Tibial nerve (tissue), 4 donors: Measurements from ENCODE around the gene BTBD9. TPM values are rescaled to one million over a fixed set of nuclear protein-coding genes. Genes with fewer than 3 reads are reported as not detected.

Experiments
- DNase-seq, 2 donors: peaks; one replicate each; pipeline ENCODE4 v3.0.0-alpha.2; 2019; ENCODE audit warnings: low spot score in 2 of 2
- H3K27ac ChIP-seq, 4 donors: fragments of 200-600 bp; sonication (generic) in 3 of 4; one replicate each; pipeline ENCODE4 v1.5.1; 2017 to 2019; ENCODE audit warnings: mild to moderate bottlenecking in 1 of 4
- H3K27me3 ChIP-seq, 2 donors: fragments of 200-600 bp; sonication (generic) in 1 of 2; one replicate each; pipeline versions ENCODE4 v1.5.1 to v1.6.0; 2017 to 2019
- H3K36me3 ChIP-seq, 3 donors: fragments of 200-600 bp; sonication (generic); one replicate each; pipeline ENCODE4 v1.5.1; 2018 to 2019
- H3K4me1 ChIP-seq, 4 donors: fragments of 200-600 bp; sonication (generic) in 3 of 4; one replicate each; pipeline ENCODE4 v1.5.1; 2017 to 2019
- H3K4me3 ChIP-seq, 4 donors: fragments of 200-600 bp; sonication (generic) in 3 of 4; one replicate each; pipeline ENCODE4 v1.5.1; 2017 to 2019; ENCODE audit warnings: mild to moderate bottlenecking in 1 of 4, moderate library complexity in 1 of 4
- H3K9me3 ChIP-seq, 4 donors: fragments of 200-600 bp; sonication (generic) in 3 of 4; one replicate each; pipeline ENCODE4 v1.5.1; 2017 to 2019
- EP300 ChIP-seq, 2 donors: sonication (generic); formaldehyde crosslinking; IDR thresholded peaks; one replicate each; pipeline ENCODE4 v1.6.1; 2017; ENCODE audit warnings: antibody characterized with exemption in 2 of 2, mild to moderate bottlenecking in 1 of 2
- POLR2A ChIP-seq, 2 donors: fragments of 450-650 bp; IDR thresholded peaks; one replicate each; pipeline ENCODE4 v1.6.1; 2017; ENCODE audit warnings: antibody characterized with exemption in 2 of 2, mild to moderate bottlenecking in 2 of 2, moderate library complexity in 2 of 2
- WGBS, 2 donors: methylation state at CpG; one replicate each; pipeline ENCODE4 v1.1.5; 2018; 5-methylcytosine and 5-hydroxymethylcytosine counted together
- total RNA-seq, 4 donors: library from RNA; depleted of rRNA; stranded (reverse); fragments of >200 nt; gene quantifications; one replicate each; pipeline ENCODE4 v1.1.0, GENCODE V29; 2016
- TF ChIP-seq, protein P1 (sequence below), 5 experiments: fragments of 200-600 bp in 3 of 5; fragments of 450-650 bp in 2 of 5; sonication (generic) in 3 of 5; IDR thresholded peaks; one replicate each; pipeline ENCODE4 v1.5.1; 2016 to 2019; ENCODE audit warnings: antibody characterized with exemption in 5 of 5, mild to moderate bottlenecking in 3 of 5, moderate library complexity in 2 of 5

The BTBD9 gene
- total RNA-seq, 4 donors from 2014 or later: 7.5 to 23.9 (median 10.7) TPM

DNA sequence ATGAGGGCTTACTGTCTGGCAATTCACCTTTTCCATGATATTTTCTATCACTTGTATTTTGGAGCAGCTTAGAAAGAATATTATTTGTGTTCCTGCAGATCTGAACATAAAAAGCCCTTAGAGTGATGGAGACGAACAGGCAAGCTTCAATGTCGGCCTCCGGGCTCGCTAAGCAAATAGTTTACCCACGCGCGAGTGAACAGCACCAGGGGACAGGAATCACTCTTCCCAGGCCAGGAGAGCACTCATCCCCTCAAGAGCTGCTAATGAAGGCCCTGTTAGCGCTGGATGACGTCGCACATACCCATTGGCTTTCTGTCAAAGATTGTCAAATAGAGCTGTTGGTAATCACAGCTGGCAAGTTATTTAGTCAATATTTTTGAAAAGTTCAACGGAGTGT, 424.5 kb downstream of the BTBD9 start:
- WGBS, 2 donors: 54 to 60% methylated on average over 11 of the region's 11 CpGs
- H3K9me3 ChIP-seq: no peaks in the 10 kb centered on the region
- no peak for DNase-seq
- peaks cover 0 to 39% (median 17%) of the 10 kb centered on the region in 4 donors for H3K4me1 ChIP-seq
- TF ChIP-seq EP300 (IDR thresholded peaks at IDR 0.05) (no peak), POLR2A (IDR thresholded peaks at IDR 0.05) (no peak)
- TF ChIP-seq, protein P1, sequence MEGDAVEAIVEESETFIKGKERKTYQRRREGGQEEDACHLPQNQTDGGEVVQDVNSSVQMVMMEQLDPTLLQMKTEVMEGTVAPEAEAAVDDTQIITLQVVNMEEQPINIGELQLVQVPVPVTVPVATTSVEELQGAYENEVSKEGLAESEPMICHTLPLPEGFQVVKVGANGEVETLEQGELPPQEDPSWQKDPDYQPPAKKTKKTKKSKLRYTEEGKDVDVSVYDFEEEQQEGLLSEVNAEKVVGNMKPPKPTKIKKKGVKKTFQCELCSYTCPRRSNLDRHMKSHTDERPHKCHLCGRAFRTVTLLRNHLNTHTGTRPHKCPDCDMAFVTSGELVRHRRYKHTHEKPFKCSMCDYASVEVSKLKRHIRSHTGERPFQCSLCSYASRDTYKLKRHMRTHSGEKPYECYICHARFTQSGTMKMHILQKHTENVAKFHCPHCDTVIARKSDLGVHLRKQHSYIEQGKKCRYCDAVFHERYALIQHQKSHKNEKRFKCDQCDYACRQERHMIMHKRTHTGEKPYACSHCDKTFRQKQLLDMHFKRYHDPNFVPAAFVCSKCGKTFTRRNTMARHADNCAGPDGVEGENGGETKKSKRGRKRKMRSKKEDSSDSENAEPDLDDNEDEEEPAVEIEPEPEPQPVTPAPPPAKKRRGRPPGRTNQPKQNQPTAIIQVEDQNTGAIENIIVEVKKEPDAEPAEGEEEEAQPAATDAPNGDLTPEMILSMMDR (IDR thresholded peaks at IDR 0.05): no peak
- peak overlapping the region in 1 of 4 donors; percentile 11 for H3K27ac ChIP-seq
- H3K4me3 ChIP-seq: no peak overlapping the region
- H3K27me3 ChIP-seq: no peaks in the 10 kb centered on the region
- no peaks in the 10 kb centered on the region for H3K36me3 ChIP-seq

DNA sequence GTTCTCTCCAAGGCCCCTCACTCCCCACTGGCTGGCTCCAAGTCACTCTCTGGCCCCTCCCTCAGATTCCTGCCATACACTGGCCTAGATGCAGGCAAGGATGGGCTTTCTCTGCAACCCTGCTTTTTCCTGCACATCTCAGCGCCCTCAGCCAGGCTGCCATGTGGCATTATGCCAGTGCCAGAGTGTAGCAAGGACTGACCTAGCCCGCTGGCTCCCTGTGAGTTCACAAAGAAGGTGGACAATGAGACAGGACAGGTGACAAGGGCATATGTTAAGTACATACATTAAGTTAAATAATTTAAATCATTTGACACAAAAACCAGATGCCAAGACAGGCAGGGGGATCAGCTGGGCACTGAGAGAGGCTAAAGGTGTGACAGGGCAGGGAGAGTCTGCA, 425.6 kb downstream of the BTBD9 start:
- WGBS, 2 donors: 92 to 94% methylated on average over 2 of the region's 2 CpGs

GRCh38 chr6:38213251-38213658, 426.5 kb downstream of the BTBD9 start:
- Histone ChIP-seq H3K4me3 (no peak overlapping the region), H3K36me3 (no peaks in the 10 kb centered on the region), H3K4me1 (peaks cover 0 to 52% (median 21%) of the 10 kb centered on the region in 4 donors), H3K27me3 (no peaks in the 10 kb centered on the region), H3K9me3 (no peaks in the 10 kb centered on the region), H3K27ac (peak overlapping the region; percentile 0 to 75 (median 35))
- TF ChIP-seq POLR2A (IDR thresholded peaks at IDR 0.05) (no peak), EP300 (IDR thresholded peaks at IDR 0.05) (no peak)
- TF ChIP-seq, protein P1 (IDR thresholded peaks at IDR 0.05): no peak
- WGBS, 2 donors: 20 to 25% methylated on average over 2 of the region's 2 CpGs
- no peak for DNase-seq

More for the DNA sequence above, 425.6 kb downstream of the BTBD9 start:
- Histone ChIP-seq H3K4me3 (no peak overlapping the region), H3K36me3 (no peaks in the 10 kb centered on the region), H3K4me1 (peaks cover 0 to 49% (median 21%) of the 10 kb centered on the region in 4 donors), H3K27ac (no peak overlapping the region), H3K9me3 (no peaks in the 10 kb centered on the region), H3K27me3 (no peaks in the 10 kb centered on the region)
- no peak for DNase-seq
- TF ChIP-seq POLR2A (IDR thresholded peaks at IDR 0.05): no peak
- TF ChIP-seq, protein P1 (IDR thresholded peaks at IDR 0.05): no peak
- no peak for TF ChIP-seq EP300 (IDR thresholded peaks at IDR 0.05)

- H3K4me3 ChIP-seq: no peak overlapping the region
- H3K27ac ChIP-seq: peak overlapping the region; percentile 0 to 75 (median 60)
Measured at GRCh38 chr6:38212579-38212978, 427.1 kb downstream of the BTBD9 start.

GRCh38 chr6:38212116-38212515, 427.6 kb downstream of the BTBD9 start:
- WGBS, 2 donors: 93 to 94% methylated on average over 3 of the region's 3 CpGs
- Histone ChIP-seq H3K36me3 (no peaks in the 10 kb centered on the region), H3K9me3 (no peaks in the 10 kb centered on the region), H3K27me3 (no peaks in the 10 kb centered on the region), H3K4me3 (no peak overlapping the region), H3K27ac (peak overlapping the region in 3 of 4 donors; percentile 50 to 75 (median 69)), H3K4me1 (peaks cover 0 to 52% (median 21%) of the 10 kb centered on the region in 4 donors)
- TF ChIP-seq, protein P1 (IDR thresholded peaks at IDR 0.05): no peak
- no peak for TF ChIP-seq POLR2A (IDR thresholded peaks at IDR 0.05)
- no peak for TF ChIP-seq EP300 (IDR thresholded peaks at IDR 0.05)
- no peak for DNase-seq

More at GRCh38 chr6:38212579-38212978, 427.1 kb downstream of the BTBD9 start:
- Histone ChIP-seq H3K36me3 (no peaks in the 10 kb centered on the region), H3K27me3 (no peaks in the 10 kb centered on the region), H3K9me3 (no peaks in the 10 kb centered on the region), H3K4me1 (peaks cover 0 to 52% (median 21%) of the 10 kb centered on the region in 4 donors)
- no peak for DNase-seq
- TF ChIP-seq POLR2A (IDR thresholded peaks at IDR 0.05): no peak
- peak in 1 of 2 donors; percentile 45 for TF ChIP-seq EP300 (IDR thresholded peaks at IDR 0.05)
- TF ChIP-seq, protein P1 (IDR thresholded peaks at IDR 0.05): no peak
- 22 to 26% methylated on average over 5 of the region's 5 CpGs for WGBS, 2 donors
